ENCODE measurements around the gene S100A5.
"Not testable (repeated sequence)": the region's sequence is repeated elsewhere in the genome, so short reads cannot be mapped to it uniquely, and the experiment has no call there.

S100A5 gene

GRCh38 chr1:153532181-153532580 lies 8.6 kb downstream of the S100A5 start:
- peak; percentile 65 for DNase-seq

GRCh38 chr1:153531638-153532037 lies 9.1 kb downstream of the S100A5 start:
- no peak for DNase-seq

GRCh38 chr1:153527683-153528040 lies 13.1 kb downstream of the S100A5 start:
- no peak for DNase-seq

GRCh38 chr1:153527023-153527682 lies 13.6 kb downstream of the S100A5 start:
- no peak for DNase-seq

GRCh38 chr1:153526132-153526543 lies 14.6 kb downstream of the S100A5 start:
- DNase-seq: no peak

GRCh38 chr1:153525088-153525728 lies 15.5 kb downstream of the S100A5 start:
- no peak for DNase-seq

GRCh38 chr1:153522353-153523048 lies 18.2 kb downstream of the S100A5 start:
- DNase-seq: not testable (repeated sequence)

- DNase-seq: not testable (repeated sequence)
These were observed 18.9 kb downstream of the S100A5 start for GRCh38 chr1:153521808-153522207.

- no peak for DNase-seq
These were observed 19.8 kb downstream of the S100A5 start for GRCh38 chr1:153520818-153521476.

- not testable (repeated sequence) for DNase-seq
These were observed 20.5 kb downstream of the S100A5 start for GRCh38 chr1:153520137-153520691.

GRCh38 chr1:153519242-153519641 lies 21.5 kb downstream of the S100A5 start:
- no peak for DNase-seq

- DNase-seq: no peak
These were observed 25.0 kb downstream of the S100A5 start for GRCh38 chr1:153515504-153516394.

GRCh38 chr1:153513666-153514065 lies 27.1 kb downstream of the S100A5 start:
- no peak for DNase-seq

- DNase-seq: no peak
These were observed 27.7 kb downstream of the S100A5 start for GRCh38 chr1:153513023-153513422.

- DNase-seq: peak; percentile 82
These were observed 29.7 kb downstream of the S100A5 start for GRCh38 chr1:153510984-153511410.

GRCh38 chr1:153509729-153510354 lies 30.9 kb downstream of the S100A5 start:
- peak; percentile 72 for DNase-seq

GRCh38 chr1:153509036-153509435 lies 31.7 kb downstream of the S100A5 start:
- DNase-seq: no peak

- no peak for DNase-seq
These were observed 32.7 kb downstream of the S100A5 start for GRCh38 chr1:153507926-153508583.

GRCh38 chr1:153506831-153507413 lies 33.8 kb downstream of the S100A5 start:
- no peak for DNase-seq

GRCh38 chr1:153506386-153506785 lies 34.3 kb downstream of the S100A5 start:
- no peak for DNase-seq

- no peak for DNase-seq
These were observed 35.2 kb downstream of the S100A5 start for GRCh38 chr1:153505576-153505975.
